Astrocyte (in vitro differentiated cells and primary cell): Measurements from ENCODE around the gene WDR4. TPM values are rescaled to one million over a fixed set of nuclear protein-coding genes. Genes with fewer than 3 reads are reported as not detected.
A peak's percentile ranks its signal among the peaks of the same experiment; 100 is the strongest.
"Not testable (repeated sequence)": the region's sequence is repeated elsewhere in the genome, so short reads cannot be mapped to it uniquely, and the experiment has no call there.

Source experiments
- DNase-seq: peaks from one replicate; pipeline ENCODE4 v3.0.0-alpha.2; 2010; ENCODE audit warnings: low read depth
- FAIRE-seq: peaks from 2 replicates; lab custom pipeline; 2011; peaks lifted over from hg19 to GRCh38; lab: Jason Lieb, UNC
- H2AFZ ChIP-seq: 2 replicates; pipeline ENCODE4 v1.6.0; 2012; ENCODE audit warnings: low read depth, low read length, inconsistent platforms
- H3K27ac ChIP-seq: 2 replicates; pipeline ENCODE4 v1.5.1; 2011; ENCODE audit warnings: low read depth, low read length, inconsistent platforms
- H3K27me3 ChIP-seq: 2 replicates; pipeline ENCODE4 v1.6.0; 2011; ENCODE audit warnings: low read length, inconsistent platforms; ENCODE audit not compliant: insufficient read depth
- H3K36me3 ChIP-seq: 2 replicates; pipeline ENCODE4 v1.5.1; 2011; ENCODE audit warnings: low read length, inconsistent platforms; ENCODE audit not compliant: insufficient read depth
- H3K4me1 ChIP-seq: 2 replicates; pipeline ENCODE4 v1.5.1; 2011; ENCODE audit warnings: low read length, inconsistent platforms; ENCODE audit not compliant: insufficient read depth
- H3K4me2 ChIP-seq: 2 replicates; pipeline ENCODE4 v1.6.0; 2012; ENCODE audit warnings: low read length, inconsistent platforms
- H3K4me3 ChIP-seq: 2 replicates; pipeline ENCODE4 v1.5.1; 2011; ENCODE audit warnings: low read depth, mild to moderate bottlenecking, low read length, inconsistent platforms; ENCODE audit not compliant: insufficient read depth
- H3K79me2 ChIP-seq: 2 replicates; pipeline ENCODE4 v1.6.0; 2012; ENCODE audit warnings: mild to moderate bottlenecking, low read length, inconsistent platforms; ENCODE audit not compliant: insufficient read depth
- H3K9ac ChIP-seq: 2 replicates; pipeline ENCODE4 v1.6.0; 2012; ENCODE audit warnings: mild to moderate bottlenecking, low read length, inconsistent platforms
- H3K9me3 ChIP-seq: 2 replicates; pipeline ENCODE4 v1.5.1; 2012; ENCODE audit warnings: low read depth, mild to moderate bottlenecking, low read length, inconsistent platforms; ENCODE audit not compliant: insufficient read depth
- H4K20me1 ChIP-seq: 2 replicates; pipeline ENCODE4 v1.6.0; 2012; ENCODE audit warnings: low read length, inconsistent platforms; ENCODE audit not compliant: insufficient read depth
- H3K27ac Mint-ChIP-seq: one replicate; pipeline ENCODE4 v1.8.0; 2021; ENCODE audit warnings: mild to moderate bottlenecking, mixed read lengths; ENCODE audit not compliant: unreplicated experiment
- H3K27me3 Mint-ChIP-seq: one replicate; pipeline ENCODE4 v1.8.0; 2021; ENCODE audit warnings: low read depth, mixed read lengths; ENCODE audit not compliant: unreplicated experiment
- H3K36me3 Mint-ChIP-seq: one replicate; pipeline ENCODE4 v1.8.0; 2021; ENCODE audit warnings: low read depth, mixed read lengths; ENCODE audit not compliant: unreplicated experiment
- H3K4me1 Mint-ChIP-seq: one replicate; pipeline ENCODE4 v1.8.0; 2021; ENCODE audit warnings: low read depth, mixed read lengths; ENCODE audit not compliant: unreplicated experiment
- H3K4me3 Mint-ChIP-seq: one replicate; pipeline ENCODE4 v1.8.0; 2021; ENCODE audit warnings: mild to moderate bottlenecking, moderate library complexity, mixed read lengths; ENCODE audit not compliant: unreplicated experiment
- H3K9me3 Mint-ChIP-seq: one replicate; pipeline ENCODE4 v1.8.0; 2021; ENCODE audit warnings: mild to moderate bottlenecking, mixed read lengths; ENCODE audit not compliant: unreplicated experiment
- CTCF ChIP-seq: IDR thresholded peaks from 2 replicates; pipeline ENCODE4 v1.5.1; 2011; ENCODE audit warnings: low read depth, mild to moderate bottlenecking, inconsistent platforms, low read length, moderate library complexity; ENCODE audit not compliant: insufficient read depth
- EZH2 ChIP-seq: IDR thresholded peaks from 2 replicates; pipeline ENCODE4 v1.6.1; 2012; ENCODE audit warnings: mild to moderate bottlenecking, low read length, inconsistent platforms; ENCODE audit not compliant: insufficient read depth
- total RNA-seq: library from RNA; stranded (reverse); gene quantifications from 2 replicates; pipeline ENCODE4 v1.2.1, GENCODE V29; 2021

The WDR4 gene
- total RNA-seq, 1 donor from 2014 or later = 20.5 TPM

- Histone ChIP-seq H3K79me2 (peaks cover 51% of the 10 kb centered on the region), H2AFZ (peak overlapping the region; percentile 90), H3K4me1 (peaks cover 10% of the 10 kb centered on the region), H3K36me3 (peaks cover 6% of the 10 kb centered on the region), H4K20me1 (peaks cover 5% of the 10 kb centered on the region), H3K9me3 (no peaks in the 10 kb centered on the region), H3K27ac (no peak overlapping the region), H3K9ac (peak overlapping the region; percentile 88), H3K4me3 (peak overlapping the region; percentile 79), H3K4me2 (peak overlapping the region; percentile 98), H3K27me3 (no peaks in the 10 kb centered on the region)
- no peak for FAIRE-seq
- no peak for DNase-seq
- peak overlapping the region; percentile 99 for H3K4me3 Mint-ChIP-seq
- H3K27ac Mint-ChIP-seq = peak overlapping the region; percentile 95
- TF ChIP-seq CTCF = no peak
- TF ChIP-seq EZH2 = no peak
- H3K36me3 Mint-ChIP-seq = no peaks in the 10 kb centered on the region
- H3K9me3 Mint-ChIP-seq = no peaks in the 10 kb centered on the region
- no peaks in the 10 kb centered on the region for H3K27me3 Mint-ChIP-seq
- peaks cover 3% of the 10 kb centered on the region for H3K4me1 Mint-ChIP-seq
Measured at GRCh38 chr21:42880352-42880751, 1.0 kb upstream of the WDR4 start.

GRCh38 chr21:42878678-42878992 is 704 bp downstream of the WDR4 start:
- DNase-seq = no peak
- Histone ChIP-seq H3K27ac (peak overlapping the region; percentile 60), H3K4me2 (peak overlapping the region; percentile 98), H3K4me1 (peaks cover 10% of the 10 kb centered on the region), H3K27me3 (no peaks in the 10 kb centered on the region), H3K4me3 (peak overlapping the region; percentile 79), H3K79me2 (peaks cover 54% of the 10 kb centered on the region), H4K20me1 (peaks cover 5% of the 10 kb centered on the region), H2AFZ (peak overlapping the region; percentile 90), H3K9ac (peak overlapping the region; percentile 88), H3K9me3 (no peaks in the 10 kb centered on the region), H3K36me3 (peaks cover 9% of the 10 kb centered on the region)
- H3K4me3 Mint-ChIP-seq = peak overlapping the region; percentile 99
- peaks cover 3% of the 10 kb centered on the region for H3K4me1 Mint-ChIP-seq
- H3K27ac Mint-ChIP-seq = peak overlapping the region; percentile 95
- H3K36me3 Mint-ChIP-seq = no peaks in the 10 kb centered on the region
- H3K27me3 Mint-ChIP-seq = no peaks in the 10 kb centered on the region
- TF ChIP-seq CTCF (no peak), EZH2 (no peak)
- no peaks in the 10 kb centered on the region for H3K9me3 Mint-ChIP-seq
- no peak for FAIRE-seq

- H3K27ac Mint-ChIP-seq, H3K4me2 ChIP-seq, DNase-seq, H3K9me3 Mint-ChIP-seq, H3K4me3 ChIP-seq, H3K9ac ChIP-seq, H3K9me3 ChIP-seq, H3K4me1 Mint-ChIP-seq, H3K27ac ChIP-seq, FAIRE-seq, H2AFZ ChIP-seq, H3K27me3 Mint-ChIP-seq, H3K36me3 Mint-ChIP-seq, H3K27me3 ChIP-seq, H3K4me3 Mint-ChIP-seq: not testable (repeated sequence)
- H3K36me3 ChIP-seq = peaks cover 28% of the 10 kb centered on the region
- H3K4me1 ChIP-seq = peaks cover 10% of the 10 kb centered on the region
- H3K79me2 ChIP-seq = peaks cover 72% of the 10 kb centered on the region
- peaks cover 17% of the 10 kb centered on the region for H4K20me1 ChIP-seq
Measured at GRCh38 chr21:42875811-42876210, 3.5 kb downstream of the WDR4 start.
